Esophagus muscularis mucosa (tissue), 3 donors: ENCODE results near the gene NDUFAF8.

ENCODE experiments used
- CTCF ChIP-seq, 3 experiments: fragments of 200-600 bp in 2 of 3; fragments of 450-650 bp in 1 of 3; sonication (generic) in 2 of 3; IDR thresholded peaks; one replicate each; pipeline ENCODE4 v1.5.1; 2017 to 2019; ENCODE audit warnings: antibody characterized with exemption in 3 of 3, mild to moderate bottlenecking in 2 of 3, moderate library complexity in 1 of 3
- POLR2A ChIP-seq: fragments of 450-650 bp; IDR thresholded peaks from one replicate; pipeline ENCODE4 v1.6.1; 2017; ENCODE audit warnings: antibody characterized with exemption, moderate library complexity, mild to moderate bottlenecking, low read depth

GRCh38 chr17:81207610-81208581 is 31.2 kb upstream of the NDUFAF8 start:
- TF ChIP-seq CTCF (IDR thresholded peaks at IDR 0.05) = no peak
- no peak for TF ChIP-seq POLR2A
